Left kidney (tissue), 1 donor: ENCODE results near the gene RPS4Y2. TPM values are rescaled to one million over a fixed set of nuclear protein-coding genes. Genes with fewer than 3 reads are reported as not detected.

ENCODE experiments used
- polyA plus RNA-seq: library from polyadenylated mRNA; unstranded; fragments of 120-200 nt; gene quantifications from one replicate; pipeline ENCODE4 v1.2.1, GENCODE V29; 2013; ENCODE audit not compliant: insufficient read length

Gene RPS4Y2
- polyA plus RNA-seq, 1 donor, result 0.30 TPM

Other genes with a start within 250 kb of the RPS4Y2 start
- 65.6 TPM for gene EIF1AY, start 180.3 kb upstream of the RPS4Y2 start, polyA plus RNA-seq